Colon (tissue), 2 donors: ENCODE results near the gene ARMC12.
"Not testable (repeated sequence)": the region's sequence is repeated elsewhere in the genome, so short reads cannot be mapped to it uniquely, and the experiment has no call there.

Experiments
- FAIRE-seq: peaks from 2 replicates; lab custom pipeline; 2012; peaks lifted over from hg19 to GRCh38; lab: Jason Lieb, UNC
- donor health status: control.
- donor health status: control.

Gene ARMC12, protein sequence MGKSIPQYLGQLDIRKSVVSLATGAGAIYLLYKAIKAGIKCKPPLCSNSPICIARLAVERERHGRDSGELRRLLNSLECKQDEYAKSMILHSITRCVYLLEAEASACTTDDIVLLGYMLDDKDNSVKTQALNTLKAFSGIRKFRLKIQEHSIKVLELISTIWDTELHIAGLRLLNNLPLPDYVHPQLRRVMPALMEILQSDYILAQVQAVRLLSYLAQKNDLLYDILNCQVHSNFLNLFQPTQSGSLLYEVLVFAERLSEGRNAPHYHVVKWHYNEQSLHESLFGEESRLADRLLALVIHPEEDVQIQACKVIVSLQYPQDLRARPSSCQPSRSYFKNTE

DNA sequence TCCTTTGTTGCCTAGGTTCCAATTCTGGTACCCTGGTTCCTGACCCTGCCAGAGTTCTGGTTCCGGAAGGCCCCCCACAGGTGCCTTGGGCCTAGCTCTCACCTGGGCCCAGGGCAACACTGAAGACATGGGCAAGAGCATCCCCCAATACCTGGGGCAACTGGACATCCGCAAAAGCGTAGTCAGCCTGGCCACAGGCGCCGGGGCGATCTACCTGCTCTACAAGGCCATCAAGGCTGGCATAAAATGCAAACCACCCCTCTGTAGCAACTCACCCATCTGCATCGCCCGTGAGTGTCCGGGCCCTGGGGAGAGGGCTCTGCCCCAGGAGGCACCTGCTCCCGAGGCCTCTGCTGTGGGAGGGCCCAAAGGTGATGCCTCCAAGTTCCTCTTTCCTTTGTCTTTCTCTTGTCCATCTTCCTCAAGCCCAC is at the start of gene ARMC12:
TSS of gene ARMC12 (plus strand) at position 51 of the 431 bp plus-strand sequence. CDS start at position 128, 77 bp downstream.
- no peak for FAIRE-seq

DNA sequence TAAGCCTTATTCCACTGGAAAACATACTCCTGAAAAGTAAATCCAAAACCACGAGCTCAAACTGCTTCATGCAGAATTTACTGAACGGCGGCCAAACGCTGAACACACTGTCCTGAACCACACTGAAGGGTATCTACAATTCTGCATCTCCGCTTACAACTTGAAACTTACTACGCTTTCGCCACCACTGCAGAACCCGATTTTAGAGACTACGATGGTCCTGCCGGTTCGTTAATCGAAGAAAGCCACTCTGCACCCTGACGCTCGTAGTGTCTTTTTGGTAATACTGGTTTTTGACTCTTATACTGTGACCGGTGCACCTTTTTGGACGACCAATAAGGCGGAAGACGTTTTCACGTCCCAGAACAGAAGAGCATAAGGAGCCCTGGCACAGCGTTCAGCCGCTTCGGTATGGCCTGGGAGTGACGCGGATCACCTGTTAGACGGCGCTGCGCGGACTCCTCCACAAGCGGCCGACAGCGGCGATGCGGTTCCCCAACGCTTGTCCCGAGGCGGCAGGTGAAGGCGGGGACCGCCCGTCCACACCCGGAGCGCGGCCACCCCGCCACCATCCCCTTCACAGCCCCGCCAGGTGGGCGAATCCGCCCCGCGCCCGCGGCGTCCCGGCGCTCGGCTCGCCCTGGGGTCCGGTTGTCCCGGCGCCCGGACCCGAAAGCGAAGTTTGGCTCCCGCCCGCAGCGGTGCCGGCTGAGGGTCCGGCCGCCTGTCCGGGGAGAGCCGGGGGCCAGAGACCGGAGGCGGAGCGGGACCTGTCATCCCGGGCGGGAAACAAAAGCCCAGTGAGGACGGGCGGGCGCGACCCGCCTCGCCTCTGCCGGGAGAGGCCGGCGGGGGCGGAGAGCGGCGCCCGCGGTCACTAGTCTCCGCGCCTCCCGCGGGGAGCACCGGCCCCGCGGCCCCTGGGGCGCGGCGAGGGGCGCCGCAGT is 48.9 kb upstream of the ARMC12 start:
- FAIRE-seq: no peak

DNA sequence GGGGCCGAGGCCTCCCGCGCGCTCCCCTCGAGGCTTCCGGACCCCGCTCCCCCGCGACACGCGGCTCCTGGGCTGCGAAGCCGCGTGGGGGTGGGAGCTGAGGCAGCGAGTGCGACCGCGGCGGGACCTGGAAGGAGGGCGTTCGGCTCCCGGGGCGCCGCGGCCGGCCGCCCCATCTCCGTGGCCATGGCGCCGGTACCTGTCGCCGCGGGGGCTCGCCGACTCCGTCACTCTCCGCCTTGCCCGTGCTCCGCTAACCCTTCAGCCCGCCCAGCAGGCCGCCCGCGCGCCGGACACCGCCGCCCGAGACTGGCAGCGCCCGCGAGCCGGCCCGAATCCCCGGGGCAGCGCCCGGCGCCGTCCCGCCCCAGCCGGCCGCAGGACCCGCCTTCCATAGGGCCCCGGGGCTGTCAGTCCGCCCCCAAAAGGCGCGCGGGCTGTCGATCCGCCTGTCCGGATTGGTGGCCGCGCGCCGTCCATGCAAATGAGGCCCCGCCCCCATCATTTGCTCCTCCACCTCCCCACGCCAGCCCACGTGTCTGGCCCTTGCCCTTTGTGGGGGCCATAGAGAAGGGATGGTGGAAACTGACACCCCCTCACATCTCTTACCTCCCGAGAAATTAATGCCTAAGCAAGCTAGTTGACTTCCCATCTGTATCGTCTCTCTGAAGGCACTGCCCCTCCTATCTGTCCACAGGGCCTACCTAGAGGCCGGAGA is 48.1 kb upstream of the ARMC12 start, which contains the start of gene FKBP5:
TSS of gene FKBP5 (minus strand) at position 311 of the 718 bp plus-strand sequence. CDS start 46,091 bp downstream, outside the sequence.
- no peak for FAIRE-seq

DNA sequence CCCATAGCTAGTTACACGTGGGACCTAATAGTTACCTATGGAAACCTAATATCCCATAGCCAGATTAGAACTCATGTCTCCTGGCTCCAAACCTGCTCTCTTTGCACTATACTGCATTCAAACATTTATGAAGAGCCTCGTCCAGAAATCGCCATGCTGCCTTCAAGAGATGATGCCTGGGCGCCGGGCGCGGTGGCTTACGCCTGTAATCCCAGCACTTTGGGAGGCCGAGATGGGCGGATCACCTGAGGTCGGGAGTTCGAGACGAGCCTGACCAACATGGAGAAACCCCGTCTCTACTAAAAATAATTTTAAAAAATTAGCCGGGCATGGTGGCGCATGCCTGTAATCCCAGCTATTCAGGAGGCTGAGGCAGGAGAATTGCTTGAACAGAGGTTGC is 46.8 kb upstream of the ARMC12 start:
- FAIRE-seq: not testable (repeated sequence)

DNA sequence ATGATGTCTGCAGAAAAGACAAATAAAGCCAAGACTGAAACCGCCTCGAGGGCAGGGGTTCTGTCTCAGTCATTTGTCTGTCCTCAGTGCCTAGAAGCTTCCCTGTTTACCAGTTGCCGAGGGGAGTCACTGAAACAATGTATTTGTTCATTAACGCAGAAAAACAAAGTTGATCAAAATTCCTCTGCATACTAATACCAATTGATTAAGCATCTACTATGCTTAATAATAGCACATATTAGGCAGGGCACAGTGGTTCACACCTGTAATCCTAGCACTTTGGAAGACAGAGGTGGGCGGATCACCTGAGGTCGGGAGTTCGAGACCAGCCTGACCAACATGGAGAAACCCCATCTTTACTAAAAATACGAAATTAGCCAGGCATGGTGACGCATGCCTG is 46.3 kb upstream of the ARMC12 start:
- FAIRE-seq: no peak

DNA sequence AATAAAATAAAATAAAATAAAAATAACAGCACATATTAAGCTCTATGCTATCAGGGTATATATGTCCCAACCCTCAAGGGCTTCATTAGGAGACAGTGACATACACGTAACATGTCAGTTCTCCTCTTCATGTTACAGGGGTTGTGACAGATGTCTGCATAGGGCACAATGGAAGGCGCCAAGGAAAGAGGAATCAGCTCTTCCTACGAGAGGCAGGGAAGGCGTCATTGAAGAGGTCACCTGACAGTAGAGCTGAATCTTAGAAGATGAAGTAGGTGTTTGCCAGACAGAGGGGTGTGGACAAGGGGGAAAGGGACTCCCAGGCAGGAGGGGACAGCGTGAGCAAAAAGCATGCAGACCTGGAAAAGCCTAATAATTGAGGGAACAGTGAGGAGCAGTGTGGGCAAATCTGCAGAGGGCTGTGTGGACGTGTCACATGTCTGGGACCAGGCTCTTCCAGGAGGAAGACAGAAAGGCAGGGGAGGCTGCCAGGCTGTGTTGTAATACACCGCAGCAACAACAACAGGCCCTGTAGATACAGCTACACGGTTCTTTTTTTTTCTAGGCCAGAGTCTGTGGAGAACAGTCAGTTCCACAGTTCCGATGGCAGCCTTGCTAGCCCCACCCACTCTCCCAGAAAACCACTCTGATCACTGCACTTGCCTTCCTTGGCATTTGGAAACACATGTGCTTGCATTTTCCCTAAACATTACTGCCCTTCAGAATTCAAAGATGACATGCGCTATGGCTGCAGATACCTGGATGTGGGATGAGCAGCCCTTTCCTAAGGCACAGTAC is 45.6 kb upstream of the ARMC12 start:
- FAIRE-seq: no peak

DNA sequence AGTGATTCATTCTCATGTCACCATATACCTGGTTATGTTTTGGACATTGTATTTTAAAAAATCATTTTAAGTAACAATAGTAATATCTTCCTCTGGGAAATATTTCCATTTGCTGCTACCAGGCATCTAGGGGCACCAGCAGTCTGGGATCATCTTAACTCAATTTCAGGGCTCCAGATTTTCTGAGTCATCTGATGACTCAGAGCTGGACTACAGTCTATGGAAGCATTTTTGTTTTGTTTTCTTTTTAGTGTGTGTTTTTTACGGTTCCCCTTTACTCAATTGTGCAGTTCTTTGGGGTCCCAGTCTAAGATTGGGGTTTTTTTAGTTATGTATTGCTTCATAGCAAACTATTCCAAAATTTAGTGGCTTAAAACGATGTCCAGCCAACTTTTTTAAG is 42.4 kb upstream of the ARMC12 start:
- FAIRE-seq: no peak

DNA sequence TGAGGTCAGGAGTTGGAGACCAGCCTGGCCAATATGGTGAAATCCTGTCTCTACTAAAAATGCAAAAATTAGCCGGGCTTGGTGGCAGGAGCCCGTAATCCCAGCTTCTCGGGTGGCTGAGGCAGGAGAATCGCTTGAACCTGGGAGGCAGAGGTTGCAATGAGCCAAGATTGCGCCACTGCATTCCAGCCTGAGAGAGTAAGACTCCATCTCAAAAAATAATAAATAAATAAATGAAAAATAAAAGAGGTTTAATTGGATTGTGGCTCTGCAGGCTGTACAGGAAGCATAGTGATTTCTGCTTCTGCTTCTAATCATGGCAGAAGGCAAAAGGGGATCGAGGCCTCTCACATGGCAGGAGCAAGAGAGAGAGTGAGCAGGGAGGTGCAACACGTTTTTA is 38.4 kb upstream of the ARMC12 start:
- not testable (repeated sequence) for FAIRE-seq

DNA sequence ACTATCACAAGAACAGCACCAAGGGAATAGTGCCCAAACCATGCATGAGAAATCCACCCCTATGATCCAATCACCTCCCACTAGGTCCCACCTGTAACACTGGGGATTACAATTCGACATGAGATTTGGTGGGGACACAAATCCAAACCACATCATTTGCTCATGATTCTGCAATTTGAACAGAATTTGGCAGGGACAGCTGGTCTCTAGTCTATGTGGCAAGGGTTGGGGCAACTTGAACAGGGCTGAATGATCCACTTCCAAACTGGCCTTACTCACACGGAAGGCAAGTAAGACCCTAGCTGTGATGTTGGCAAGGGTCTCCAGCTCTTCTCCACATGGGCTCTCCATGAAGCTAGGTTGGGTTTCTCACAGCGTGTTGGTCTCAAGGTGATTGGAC is 38.0 kb upstream of the ARMC12 start:
- no peak for FAIRE-seq

DNA sequence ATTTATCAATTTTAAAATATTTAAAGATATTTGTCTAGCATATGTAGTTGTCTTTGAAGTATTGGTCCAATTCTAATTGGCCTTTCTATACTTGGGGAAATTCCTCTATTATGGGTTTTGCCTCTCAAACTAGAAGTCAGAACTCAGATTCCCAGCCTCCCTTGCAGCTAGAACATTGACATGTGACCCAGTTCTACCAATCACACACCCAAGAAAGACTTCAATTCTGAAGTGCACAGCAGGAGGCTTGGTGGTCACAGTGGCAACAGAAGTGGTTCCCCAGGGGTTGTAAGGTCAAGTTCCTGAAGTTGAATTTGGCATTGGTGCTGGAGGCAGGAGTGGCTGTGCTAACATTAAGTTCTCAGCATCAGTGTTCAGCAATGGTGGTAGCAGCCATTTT is 33.3 kb upstream of the ARMC12 start:
- FAIRE-seq: no peak

DNA sequence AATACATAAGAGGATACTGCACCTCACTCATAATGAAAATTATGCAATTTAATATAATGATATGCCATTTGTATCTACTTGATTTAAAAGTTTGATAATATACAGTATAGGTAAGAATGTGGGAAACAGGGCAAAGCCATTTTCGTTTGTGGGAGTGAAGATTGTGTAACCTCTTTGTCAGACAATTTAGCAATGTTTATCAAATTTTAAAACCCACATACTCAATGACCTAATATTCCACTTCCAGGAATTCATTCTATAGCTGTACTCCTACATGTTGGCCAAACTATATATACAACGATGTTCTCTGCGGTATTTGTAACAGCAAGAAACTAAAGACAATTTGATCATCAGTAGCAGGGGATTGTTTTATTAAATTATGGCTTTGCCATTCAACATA is 30.4 kb upstream of the ARMC12 start:
- no peak for FAIRE-seq

DNA sequence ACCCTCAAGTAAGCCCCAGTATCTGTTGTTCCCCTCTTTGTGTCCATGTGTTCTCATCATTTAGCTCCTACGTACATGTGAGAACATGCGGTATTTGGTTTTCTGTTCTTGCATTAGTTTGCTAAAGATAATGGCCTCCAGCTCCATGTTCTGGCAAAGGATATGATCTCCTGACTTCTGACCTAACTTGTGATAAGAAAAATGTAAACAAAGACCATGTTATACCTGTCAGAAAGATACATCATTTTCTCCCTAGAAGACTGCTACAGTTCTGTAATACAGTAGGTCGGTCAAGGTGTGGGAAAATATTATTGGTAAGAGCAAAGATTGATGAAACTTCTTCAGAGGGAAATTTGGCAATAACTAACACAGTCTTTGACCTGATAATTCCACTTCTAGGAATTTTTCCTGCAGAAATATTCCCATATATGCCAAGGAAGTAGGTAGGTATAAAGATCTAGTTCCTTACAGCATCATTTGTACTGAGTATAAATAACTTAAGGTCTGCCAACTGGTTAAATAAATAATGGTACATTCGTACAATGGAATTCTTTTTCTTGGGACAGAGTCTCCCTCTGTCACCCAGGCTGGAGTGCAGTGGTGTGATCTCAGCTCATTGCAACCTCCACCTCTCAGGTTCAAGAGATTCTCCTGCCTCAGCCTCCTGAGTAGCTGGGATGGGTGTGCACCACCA is 29.0 kb upstream of the ARMC12 start:
- no peak for FAIRE-seq

DNA sequence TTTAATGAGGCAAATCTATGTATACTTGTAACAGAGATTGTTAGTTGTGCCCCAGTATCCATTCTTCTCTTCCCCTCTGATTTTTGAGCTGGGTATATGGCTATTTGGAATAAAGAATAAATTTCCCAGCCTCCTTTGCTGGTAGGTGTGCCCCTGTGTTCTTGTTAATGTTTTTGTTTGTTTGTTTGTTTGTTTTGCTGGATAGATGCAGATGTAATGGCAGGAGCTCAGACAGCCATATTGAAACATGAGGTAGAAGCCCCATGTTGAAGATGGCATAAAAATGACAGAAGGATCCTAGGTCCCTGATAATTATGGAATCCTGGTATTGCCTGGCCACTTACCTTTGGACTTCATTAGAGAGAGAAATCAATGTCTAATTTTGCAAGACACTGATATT is 28.2 kb upstream of the ARMC12 start:
- no peak for FAIRE-seq

DNA sequence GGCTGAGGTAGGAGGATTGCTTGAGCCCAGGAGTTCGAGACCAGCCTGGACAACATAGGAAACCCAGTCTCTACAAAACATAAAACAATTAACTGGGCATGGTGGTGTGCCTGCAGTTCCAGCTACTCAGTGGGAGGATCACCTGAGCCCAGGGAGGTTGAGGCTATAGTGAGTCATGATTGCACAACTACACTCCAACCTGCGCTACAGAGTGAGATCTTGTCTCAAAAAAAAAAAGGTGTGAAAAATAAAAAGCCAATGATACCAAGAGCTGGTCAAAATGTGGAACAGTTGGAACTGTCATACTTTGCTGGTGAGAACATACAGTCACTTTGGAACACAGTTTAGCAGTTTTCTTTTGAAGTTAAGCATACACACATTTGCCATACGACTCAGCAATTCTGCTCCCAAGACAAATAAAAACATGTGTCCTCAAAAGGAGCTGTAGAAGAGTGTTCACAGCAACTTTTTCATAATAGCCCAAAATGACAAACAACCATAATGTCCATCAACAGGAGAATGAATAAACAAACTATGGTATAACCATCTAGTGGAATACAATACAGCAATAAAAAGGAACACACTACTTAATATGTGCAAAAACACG is 26.5 kb upstream of the ARMC12 start:
- FAIRE-seq: no peak

DNA sequence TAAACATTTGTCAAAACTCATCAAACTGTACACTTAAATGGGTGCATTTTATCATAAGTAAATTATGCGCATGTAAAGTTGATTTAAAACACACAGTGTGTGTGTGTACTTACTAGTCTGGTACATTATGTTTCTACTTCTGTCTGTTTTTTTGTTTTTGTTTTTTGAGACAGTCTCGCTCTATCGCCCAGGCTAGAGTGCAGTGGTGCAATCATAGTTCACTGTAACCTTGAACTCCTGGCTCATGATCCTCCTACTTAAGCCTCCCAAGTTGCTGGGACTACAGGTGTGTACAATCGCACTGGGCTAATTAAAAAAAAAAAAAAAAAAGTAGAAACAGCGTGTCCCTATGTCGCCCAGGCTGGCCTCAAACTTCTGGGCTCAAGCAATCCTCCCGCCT is 25.1 kb upstream of the ARMC12 start:
- no peak for FAIRE-seq

DNA sequence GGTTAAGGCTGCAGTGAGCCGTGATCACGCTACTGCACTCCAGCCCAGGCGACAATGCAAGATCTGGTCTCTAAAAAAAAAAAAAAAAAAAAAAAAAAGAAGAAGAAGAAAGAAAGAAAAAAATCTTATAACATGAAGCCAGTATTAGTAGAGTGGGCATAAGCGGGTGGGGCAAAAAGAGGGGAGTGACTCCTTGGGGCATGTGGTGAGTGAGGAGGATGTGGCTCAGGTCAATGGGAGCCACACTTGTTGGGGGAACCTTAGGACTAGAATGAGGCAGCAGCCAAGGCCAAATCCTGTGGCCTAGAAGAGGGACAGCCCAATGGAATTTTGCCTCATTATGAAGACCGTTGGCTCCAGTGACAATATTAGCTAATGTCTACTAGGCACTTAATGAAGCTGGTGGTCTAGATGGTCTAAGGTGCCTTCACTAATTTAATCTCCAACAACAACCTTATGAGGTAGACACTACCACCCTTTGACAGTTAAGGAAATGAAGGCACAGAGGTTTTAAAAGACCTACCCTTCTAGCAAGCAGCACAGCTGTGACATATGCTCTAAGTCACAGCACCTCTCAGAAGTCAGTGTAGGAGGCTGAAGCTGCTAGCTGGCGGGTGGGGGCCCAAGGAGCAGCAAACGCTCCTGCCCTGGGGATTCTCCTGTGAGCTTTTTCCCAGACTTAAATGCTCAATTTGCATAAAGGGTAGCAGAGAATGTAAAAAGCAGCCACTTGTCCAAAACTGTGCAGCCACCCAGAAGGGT is 23.6 kb upstream of the ARMC12 start:
- no peak for FAIRE-seq

DNA sequence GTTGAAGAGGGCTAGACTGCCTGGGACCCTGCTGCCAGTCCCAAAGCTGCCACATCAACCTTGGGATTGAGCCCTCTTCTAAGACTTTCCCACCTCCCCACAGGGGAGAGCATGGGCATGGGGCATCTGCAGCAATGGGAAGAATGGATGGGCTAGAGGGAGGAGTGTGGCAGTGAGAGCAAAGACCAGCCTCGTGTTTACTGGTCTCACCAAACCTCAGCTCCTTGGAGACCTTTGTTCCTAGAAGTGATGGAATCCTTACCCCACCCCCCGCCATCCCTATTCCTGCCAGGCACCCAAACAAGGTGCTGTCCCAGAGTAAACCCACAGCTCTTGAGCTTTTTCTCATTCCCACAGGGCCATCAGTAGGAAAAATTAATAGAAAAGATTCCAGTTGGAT is 20.0 kb upstream of the ARMC12 start:
- no peak for FAIRE-seq

DNA sequence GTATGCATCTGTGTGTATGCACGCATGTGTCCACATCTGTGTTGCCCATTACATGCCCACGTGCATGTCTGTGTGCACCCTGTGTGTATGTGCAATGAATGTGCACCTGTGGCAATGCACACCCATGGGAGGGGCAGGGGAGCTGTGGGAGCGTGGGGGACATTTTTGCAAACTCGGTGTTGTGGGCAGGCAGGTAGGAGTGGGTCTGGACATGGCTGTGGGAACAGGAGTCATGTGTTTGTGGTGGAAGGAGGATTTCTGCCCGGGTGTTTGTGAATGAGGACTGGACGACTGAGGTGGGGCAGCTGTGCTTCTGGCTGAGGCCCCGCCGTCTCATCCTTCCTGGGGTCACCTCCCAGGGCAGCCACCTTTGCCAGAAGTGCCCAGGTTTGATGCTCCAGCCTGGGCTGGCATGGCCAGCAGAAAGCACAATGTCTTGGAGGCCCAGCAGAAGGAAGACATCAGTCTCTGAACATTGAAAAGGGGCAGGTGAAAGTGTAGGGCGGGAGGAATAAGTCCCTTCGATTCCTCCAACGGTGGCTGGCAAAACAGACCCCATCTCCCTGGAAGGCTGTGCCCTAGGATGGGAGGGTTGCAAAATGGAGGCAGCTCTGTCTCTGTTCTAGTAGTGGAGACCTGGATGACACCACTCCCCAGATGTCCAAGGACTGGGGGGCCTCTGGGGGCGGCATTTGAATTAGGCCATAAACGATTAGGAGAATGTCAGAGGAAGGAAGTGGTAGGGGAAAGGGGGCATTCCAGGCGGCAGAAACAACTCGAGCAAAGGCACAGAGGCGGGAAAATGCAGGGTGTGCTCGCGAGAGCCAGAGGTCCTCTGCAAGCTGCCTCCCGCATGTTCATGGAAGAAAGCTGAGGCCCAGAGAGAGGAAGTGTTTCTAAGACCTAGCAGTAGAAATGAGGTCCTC is 19.1 kb upstream of the ARMC12 start:
- no peak for FAIRE-seq

DNA sequence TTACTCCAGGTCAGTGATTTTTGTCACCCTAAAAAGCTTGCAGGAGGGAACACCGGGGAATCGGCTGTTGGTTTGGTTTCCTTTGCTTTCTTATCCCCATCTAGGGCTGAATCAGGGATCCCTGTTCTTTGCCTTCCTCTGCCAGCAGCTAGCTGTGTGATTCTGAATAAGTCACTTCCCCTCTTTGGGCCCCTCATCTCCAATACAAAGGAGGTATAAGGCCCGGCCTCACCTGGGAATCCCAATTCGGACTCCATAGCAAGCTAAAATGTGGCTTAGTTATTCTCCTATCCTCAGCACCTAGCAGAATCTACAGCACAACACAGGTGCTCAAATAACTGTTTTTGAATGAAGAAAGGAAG is 18.5 kb upstream of the ARMC12 start:
- no peak for FAIRE-seq
